NCI-H345 treated with DMSO at 0.1 percent for 48 hours (cell line): ENCODE measurements around the gene SCEL.
A peak's percentile ranks its signal among the peaks of the same experiment; 100 is the strongest.
"Not testable (repeated sequence)": the region's sequence is repeated elsewhere in the genome, so short reads cannot be mapped to it uniquely, and the experiment has no call there.

ENCODE experiments used
- DNase-seq: peaks from one replicate; lab custom pipeline; 2025; ENCODE audit not compliant: unreplicated experiment; lab: John Stamatoyannopoulos, UW

The SCEL gene

DNA sequence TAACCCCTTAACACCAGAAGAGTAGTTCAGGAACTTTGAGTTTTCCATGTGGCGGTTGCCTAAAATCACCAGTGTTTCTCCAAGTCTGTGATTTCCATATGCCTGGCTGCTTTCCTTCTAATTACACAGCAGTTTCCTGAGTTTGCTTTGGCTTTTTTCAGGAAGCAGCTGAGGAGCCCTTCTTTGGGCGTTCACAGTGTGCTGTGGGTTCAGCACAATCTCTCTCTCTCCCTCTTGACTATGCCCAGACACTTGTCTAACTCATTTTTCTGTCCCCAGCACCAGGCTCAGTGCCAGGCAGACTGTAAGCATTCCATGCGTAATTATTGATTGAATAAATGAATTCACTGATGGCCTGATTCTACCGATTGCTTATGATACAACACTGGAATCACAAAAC lies 19.7 kb downstream of the SCEL start:
- DNase-seq: no peak

DNA sequence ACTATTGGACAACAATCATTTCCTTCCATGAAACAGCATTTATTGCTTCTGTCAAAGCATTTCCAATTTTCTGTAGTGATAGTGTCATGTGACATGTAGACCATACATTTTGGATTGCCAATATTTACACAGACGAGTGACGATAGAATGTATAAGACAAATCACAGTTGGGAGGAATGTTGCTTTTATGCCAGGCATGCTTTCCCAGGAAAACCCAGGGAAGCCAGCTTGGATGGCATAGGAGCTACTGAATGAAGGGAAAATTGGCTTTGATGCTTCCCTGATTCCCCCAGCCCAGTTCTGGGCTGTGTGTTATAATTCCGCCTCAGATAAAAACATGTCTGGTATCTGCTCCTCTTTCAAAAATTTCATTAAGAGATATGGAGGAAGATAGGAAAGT lies 22.5 kb downstream of the SCEL start:
- no peak for DNase-seq

GRCh38 chr13:77563111-77563510 lies 27.6 kb downstream of the SCEL start:
- DNase-seq: no peak

DNA sequence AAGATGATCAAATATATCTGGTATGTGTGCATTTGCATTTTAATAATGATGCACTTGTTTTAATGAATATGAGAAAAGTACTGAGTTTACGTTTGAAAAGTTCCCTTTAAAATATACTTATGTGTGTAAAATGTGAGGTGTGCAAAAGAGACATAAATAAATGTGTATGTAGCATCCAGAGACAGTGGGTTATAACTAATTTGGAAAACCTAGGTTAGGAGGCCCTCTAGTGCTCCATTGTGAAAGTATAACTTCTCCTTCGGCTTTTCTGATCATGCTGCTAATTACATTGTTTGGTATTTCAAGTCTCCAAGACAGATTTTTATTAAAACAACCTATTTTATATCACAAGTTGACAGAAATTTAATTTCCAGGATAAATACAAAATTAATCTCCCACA lies 30.1 kb downstream of the SCEL start:
- DNase-seq: peak; percentile 14

- DNase-seq: no peak
Measured at GRCh38 chr13:77571956-77572355, 36.5 kb downstream of the SCEL start.

DNA sequence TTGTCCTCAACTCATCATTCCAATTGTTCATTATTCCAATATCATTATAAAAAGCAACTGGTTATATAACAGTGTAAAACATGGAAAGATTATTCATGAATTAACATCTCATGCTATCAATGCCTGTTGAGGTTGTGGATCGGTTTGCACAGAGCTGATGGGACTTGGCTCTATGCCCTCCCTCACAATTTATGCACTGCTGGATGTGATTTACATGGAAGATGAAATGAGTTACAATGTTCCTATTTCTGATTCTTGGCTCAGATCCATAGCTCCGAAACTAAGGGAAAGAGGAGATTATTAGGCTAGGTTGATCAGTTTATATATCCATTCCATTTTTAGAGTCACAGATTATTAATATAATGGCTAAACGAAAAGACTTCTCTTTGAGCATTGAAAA lies 38.6 kb downstream of the SCEL start:
- no peak for DNase-seq

DNA sequence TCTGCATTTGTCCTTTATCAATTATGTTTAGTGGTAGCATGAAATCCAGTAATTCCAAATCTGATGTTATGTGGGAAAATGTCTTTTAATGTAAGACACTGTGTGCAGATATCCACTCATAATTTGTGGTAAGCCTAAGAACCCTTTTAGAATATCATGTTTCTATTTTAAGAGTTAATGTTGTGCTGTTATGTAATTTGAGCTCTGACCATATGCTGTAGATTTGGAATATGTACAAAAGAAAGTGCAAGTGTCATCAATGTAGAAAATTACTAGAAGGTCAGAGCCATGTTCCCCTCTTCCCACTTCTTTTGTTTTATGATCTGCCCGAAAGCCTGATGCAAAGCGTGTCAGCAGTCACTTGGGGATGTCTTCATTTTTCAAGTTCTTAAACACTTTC lies 44.5 kb downstream of the SCEL start:
- DNase-seq: no peak

DNA sequence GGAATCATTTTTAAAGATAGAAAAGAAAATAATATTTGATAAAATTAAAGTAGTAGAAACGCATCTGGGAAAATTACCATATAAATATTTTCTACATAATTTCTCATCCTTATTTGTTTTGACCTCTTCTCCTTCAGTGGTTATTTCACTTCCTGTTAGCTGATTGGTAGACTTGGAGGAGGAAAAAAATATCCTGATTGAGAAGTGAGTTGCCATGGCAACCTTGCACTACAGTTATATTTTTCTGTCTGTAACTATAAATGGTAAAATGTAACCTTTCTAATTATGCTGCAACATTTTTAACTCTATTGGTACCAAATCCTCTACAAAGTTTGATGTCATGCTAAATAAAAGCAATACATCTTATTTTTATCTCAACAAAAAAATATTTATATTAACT lies 45.2 kb downstream of the SCEL start:
- DNase-seq: no peak

DNA sequence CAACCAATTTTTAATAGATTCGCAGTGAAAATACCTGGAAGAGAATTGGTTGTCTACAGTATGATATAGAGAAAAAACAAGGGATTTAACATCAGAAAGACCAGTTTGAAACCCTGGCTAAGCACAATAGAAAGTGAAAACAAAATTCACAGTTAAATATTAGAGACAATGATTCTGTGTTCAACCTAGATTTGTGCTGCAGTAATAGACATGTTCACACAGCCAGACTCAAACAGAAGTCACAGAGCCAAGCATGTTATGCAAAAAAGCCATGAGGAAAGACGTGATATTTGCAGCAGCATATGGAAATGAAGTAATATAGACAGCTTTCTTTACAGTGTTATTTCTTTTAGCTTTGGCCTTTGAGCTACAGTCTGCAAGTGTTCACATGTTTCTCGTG lies 48.1 kb downstream of the SCEL start:
- no peak for DNase-seq

GRCh38 chr13:77584106-77584505 lies 48.6 kb downstream of the SCEL start:
- DNase-seq: no peak

GRCh38 chr13:77595166-77595810 lies 59.8 kb downstream of the SCEL start:
- no peak for DNase-seq

- DNase-seq: no peak
Measured at GRCh38 chr13:77596777-77597176, 61.3 kb downstream of the SCEL start.

DNA sequence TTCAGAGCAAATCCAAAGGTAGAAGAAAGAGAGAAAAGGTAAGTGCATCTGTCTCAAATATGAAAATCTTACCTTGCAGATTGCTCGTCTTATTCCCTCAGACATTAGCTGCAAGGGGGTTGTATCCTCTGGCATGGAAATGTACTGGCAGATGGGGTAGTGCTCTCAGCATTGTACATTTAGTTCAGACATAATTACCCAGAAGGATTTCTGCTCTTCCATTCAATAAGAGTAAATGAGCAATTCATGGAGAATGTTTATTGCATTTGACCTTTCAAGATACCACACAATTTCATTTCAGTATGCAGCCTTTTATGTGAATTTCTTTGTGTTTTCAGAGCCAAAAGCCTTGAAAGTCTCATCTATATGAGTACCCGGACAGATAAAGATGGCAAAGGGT lies 63.8 kb downstream of the SCEL start:
- DNase-seq: no peak

DNA sequence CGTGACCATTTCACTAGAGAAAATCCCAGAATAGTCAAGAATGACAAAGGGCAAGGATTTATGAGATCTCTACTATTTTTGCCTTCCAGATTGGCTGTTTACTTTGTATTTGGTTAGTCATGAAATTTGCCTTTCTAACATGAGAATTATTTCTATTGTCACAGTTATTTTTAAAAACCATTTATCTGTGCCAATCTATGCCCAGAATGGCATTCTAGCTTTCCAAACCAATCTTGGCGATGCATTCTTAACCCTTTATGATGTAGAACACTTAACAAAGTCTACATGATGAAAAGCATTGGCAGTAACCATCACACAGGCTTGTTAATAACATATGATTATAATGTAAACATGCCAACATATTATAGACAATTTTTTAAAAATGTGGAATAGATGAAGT lies 65.2 kb downstream of the SCEL start:
- no peak for DNase-seq

DNA sequence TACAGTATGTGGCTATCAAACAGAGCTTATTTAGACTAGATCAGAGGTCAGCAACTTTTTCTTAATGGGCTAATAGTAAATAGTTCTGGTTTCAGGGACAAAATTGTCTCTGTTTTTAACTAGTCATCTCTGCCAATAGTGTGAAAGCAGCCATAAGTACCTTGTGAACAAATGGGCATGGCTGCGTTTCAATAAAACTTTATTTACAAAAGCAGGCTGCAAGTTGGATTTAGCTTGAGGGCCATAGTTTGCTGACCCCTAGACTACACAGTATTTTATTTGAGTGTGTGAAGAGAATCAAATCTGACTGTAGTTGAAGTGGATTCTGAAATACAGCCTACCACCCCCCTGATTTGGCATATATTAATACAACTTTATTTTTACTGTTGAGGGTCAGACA lies 75.6 kb downstream of the SCEL start:
- no peak for DNase-seq

DNA sequence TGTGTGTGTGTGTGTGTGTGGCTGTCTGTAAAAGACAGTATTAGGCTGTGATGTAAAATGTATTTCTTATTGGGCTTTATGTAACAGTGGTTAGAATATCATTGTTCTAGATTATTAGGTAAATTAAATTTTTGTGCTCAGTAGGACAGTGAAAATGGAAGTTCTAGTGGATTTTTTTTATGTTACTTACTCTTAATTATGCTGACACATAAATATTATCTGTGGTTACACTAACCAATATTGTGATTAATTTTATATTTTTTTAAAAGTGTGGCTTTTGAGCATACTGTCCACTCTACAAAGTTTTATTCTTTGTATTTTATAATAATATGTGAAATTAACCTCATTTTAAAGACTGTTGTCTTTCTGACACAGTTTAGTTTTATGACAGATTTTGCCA lies 80.5 kb downstream of the SCEL start:
- no peak for DNase-seq

DNA sequence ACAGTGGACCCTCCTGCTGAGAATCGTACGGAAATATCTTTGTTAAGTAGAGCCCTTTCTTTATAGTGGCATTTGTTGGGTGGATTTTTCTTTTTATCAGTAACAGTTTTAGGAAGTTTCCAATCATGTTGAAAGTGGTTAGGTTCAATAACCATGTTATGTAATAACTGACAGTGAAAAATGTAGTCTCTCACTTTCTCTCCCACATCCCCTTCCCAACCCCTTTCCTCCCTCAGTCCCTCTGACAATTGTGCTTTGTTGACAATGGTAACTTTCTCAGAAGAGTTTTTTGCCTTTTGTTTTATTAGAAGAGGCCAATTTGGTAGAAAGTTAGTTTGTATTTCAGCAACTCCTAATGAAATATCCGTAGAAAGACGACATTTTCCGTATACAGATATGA lies 84.1 kb downstream of the SCEL start:
- no peak for DNase-seq

DNA sequence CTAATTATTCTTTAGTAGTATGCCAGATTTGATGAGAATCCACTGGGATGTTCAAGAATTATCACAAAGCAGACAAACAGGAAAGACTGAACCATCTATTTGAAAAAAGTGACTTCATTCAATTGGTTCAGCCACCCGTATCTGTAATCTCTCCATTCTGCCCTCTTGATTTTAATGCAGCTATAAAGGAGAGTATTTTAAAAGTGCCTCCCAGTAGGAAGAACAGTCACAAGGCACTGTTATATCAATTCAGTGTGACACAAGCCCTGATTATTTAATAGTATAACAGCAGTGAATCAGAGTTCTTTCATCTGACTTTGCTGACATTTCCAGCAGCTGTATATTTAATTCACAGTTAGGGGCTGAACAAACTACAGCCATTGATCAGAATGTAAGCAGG lies 84.6 kb downstream of the SCEL start:
- peak; percentile 47 for DNase-seq

GRCh38 chr13:77623806-77624205 lies 88.3 kb downstream of the SCEL start:
- DNase-seq: no peak

GRCh38 chr13:77628170-77628569 lies 92.7 kb downstream of the SCEL start:
- DNase-seq: no peak

GRCh38 chr13:77637588-77637987 lies 102.1 kb downstream of the SCEL start:
- DNase-seq: peak; percentile 94

- DNase-seq: no peak
Measured at GRCh38 chr13:77650409-77650808, 114.9 kb downstream of the SCEL start.

DNA sequence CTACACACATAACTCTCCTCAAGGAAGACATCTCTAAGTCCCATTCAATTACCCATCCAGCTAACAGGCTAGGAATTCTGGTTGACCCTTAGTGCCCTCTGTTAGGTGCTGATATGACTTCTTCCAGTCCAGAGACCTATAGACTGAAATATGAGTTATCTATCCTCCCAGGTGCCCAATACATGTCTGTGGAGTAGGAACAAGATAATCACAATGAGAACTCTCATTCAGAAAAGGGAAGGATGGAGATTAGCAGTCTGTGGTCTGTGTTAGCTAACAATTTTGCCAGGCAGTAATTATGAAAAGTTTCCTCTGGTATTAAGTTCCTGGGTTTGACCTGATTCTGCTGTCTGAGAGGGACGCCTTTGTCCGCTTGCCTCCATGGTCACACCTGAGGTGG lies 117.8 kb downstream of the SCEL start:
- DNase-seq: no peak

DNA sequence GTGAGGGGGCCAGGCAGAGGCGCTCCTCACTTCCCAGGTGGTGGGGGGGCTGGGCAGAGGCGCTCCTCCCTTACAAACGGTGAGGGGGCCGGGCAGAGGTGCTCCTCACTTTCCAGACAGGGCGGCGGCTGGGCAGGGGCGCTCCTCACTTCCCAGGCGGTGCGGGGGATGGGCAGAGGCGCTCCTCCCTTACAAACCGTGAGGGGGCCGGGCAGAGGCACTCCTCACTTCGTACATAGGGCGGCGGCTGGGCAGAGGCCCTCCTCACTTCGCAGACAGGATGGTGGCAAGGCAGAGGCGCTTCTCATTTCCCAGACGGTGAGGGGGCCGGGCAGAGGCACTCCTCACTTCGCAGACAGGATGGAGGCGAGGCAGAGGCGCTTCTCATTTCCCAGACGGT lies 124.5 kb downstream of the SCEL start:
- DNase-seq: not testable (repeated sequence)
